GM12892 (cell line): Measurements from ENCODE around the gene CDH23.

Experiments used
- POLR2AphosphoS5 ChIP-seq: IDR thresholded peaks from 2 replicates; pipeline ENCODE4 v1.6.1; 2011; ENCODE audit warnings: low read depth, low read length, control low read depth
- TAF1 ChIP-seq: IDR thresholded peaks from 2 replicates; pipeline ENCODE4 v1.6.1; 2011; ENCODE audit warnings: low read depth, mild to moderate bottlenecking, control low read depth, low read length, borderline replicate concordance

DNA sequence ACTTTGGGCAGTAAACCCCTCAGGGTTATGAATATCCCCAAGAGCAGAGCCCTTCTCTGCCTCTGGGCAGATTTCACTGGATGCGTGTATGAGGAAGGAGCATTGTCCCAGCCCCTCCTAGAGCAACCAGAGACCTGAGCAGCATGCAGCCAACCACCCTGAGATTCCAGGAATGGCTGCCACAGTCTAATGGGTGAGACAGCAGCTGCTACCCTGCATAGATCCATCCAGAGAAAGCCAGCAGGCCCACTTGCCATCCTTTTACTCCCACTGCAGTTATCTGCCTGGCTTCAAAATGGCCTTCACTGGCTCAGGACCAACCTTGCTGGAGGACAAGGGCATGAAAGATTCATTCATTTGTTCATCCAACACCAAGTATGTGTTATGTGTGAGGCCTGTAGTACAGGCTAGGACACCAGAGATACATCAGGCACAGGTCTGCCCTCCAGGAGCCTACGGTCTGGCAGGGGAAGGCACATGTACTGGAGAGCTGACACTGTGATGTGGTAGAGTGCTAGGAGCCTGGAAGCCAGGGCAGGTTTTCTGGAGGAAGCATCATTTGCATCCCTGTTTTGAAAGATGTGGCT lies 349.0 kb downstream of the CDH23 start:
- TF ChIP-seq TAF1: no peak
- no peak for TF ChIP-seq POLR2AphosphoS5
